SU-DHL-6 (cell line): Measurements from ENCODE around the gene MIGA2.
A peak's percentile ranks its signal among the peaks of the same experiment; 100 is the strongest.

Experiments used
- EZH2phosphoT487 ChIP-seq: fragments of 200-600 bp; sonication (generic), shearing (Covaris generic); conservative IDR thresholded peaks from 2 replicates; pipeline ENCODE4 v1.6.1; 2018; ENCODE audit warnings: mild to moderate bottlenecking, antibody characterized with exemption, low read length, moderate library complexity, mixed read lengths
- TF ChIP-seq, protein P1 (sequence below): fragments of 200-600 bp; sonication (generic); IDR thresholded peaks from one replicate; pipeline ENCODE4 v1.5.1; 2017; ENCODE audit warnings: antibody characterized with exemption, mild to moderate bottlenecking, low read length, moderate library complexity; ENCODE audit not compliant: insufficient read depth, poor library complexity, severe bottlenecking

DNA sequence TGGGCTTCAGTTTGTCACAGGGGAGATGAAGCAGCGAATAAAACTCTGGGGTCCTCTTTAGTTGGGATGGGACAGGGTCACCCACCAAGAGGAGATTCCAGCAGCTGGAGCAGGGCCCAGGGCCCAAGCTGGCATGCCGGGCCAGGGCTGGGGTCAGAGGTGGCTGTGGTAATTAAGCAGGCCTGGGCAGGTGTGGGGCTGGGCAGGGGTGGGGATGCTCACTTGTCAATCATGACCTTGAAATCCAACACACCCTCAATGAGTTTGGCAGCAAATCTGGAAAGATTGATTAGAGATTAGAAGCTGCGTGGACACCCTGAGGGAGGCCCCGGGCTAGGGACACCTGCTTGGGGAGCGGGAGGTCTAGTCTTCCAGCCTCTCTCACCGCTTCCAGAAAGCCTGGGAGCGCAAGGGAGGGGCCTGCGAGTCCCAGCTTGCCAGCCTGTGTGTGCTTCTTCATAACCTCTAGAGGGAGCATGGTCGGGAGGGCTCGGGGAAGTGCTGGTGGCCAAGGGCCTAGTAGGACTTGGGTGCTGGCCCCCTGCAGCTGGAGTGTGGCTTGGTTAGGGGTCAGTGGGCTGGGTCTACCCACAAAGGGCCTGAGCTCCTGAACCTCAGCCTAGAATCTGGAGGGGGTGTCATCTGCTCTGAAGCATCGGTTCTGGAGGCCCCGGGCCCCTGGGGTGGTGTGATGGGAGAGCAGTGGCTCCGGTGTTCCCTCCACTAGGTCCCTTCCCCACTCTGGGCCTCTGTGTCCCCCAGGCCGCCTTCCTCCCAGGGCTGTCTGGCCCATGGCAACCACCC, 66.6 kb downstream of the MIGA2 start:
- TF ChIP-seq, protein P1, sequence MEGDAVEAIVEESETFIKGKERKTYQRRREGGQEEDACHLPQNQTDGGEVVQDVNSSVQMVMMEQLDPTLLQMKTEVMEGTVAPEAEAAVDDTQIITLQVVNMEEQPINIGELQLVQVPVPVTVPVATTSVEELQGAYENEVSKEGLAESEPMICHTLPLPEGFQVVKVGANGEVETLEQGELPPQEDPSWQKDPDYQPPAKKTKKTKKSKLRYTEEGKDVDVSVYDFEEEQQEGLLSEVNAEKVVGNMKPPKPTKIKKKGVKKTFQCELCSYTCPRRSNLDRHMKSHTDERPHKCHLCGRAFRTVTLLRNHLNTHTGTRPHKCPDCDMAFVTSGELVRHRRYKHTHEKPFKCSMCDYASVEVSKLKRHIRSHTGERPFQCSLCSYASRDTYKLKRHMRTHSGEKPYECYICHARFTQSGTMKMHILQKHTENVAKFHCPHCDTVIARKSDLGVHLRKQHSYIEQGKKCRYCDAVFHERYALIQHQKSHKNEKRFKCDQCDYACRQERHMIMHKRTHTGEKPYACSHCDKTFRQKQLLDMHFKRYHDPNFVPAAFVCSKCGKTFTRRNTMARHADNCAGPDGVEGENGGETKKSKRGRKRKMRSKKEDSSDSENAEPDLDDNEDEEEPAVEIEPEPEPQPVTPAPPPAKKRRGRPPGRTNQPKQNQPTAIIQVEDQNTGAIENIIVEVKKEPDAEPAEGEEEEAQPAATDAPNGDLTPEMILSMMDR = peak; percentile 31
- no peak for TF ChIP-seq EZH2phosphoT487
